Endothelial cell of umbilical vein (primary cell): ENCODE data around the gene ASIC4.

Experiments
- CTCF ChIP-seq, 2 donors: IDR thresholded peaks; 1 replicate in 1 of 2; 2 replicates in 1 of 2; pipeline ENCODE4 v1.5.1; 2011; ENCODE audit warnings: low read length in 2 of 2, mild to moderate bottlenecking in 2 of 2, moderate library complexity in 2 of 2, control low read depth in 1 of 2, inconsistent platforms in 1 of 2, low read depth in 1 of 2; ENCODE audit not compliant: insufficient read depth in 1 of 2; ENCODE audit errors: extremely low read depth in 1 of 2
- FOS ChIP-seq: IDR thresholded peaks from 2 replicates; pipeline ENCODE4 v1.6.1; 2011; ENCODE audit warnings: mild to moderate bottlenecking, low read length, moderate library complexity, borderline replicate concordance; ENCODE audit not compliant: insufficient read depth
- POLR2A ChIP-seq: IDR thresholded peaks from 2 replicates; pipeline ENCODE4 v1.6.1; 2012; ENCODE audit warnings: low read depth, mild to moderate bottlenecking, control low read depth, low read length
- POLR2AphosphoS5 ChIP-seq: IDR thresholded peaks from 2 replicates; pipeline ENCODE4 v1.6.1; 2012; ENCODE audit warnings: low read depth, mild to moderate bottlenecking, control low read depth, low read length, moderate library complexity; ENCODE audit not compliant: insufficient read depth

- TF ChIP-seq CTCF (IDR thresholded peaks at IDR 0.05; ENCODE audit: extremely low read depth in 1 of 2, insufficient read depth in 1 of 2, low read depth in 1 of 2, low read length in 2 of 2) (no peak), POLR2AphosphoS5 (no peak), POLR2A (no peak), FOS (no peak)
Measured at GRCh38 chr2:219490186-219490585, 24.1 kb upstream of the ASIC4 start.
